Retinal pigment epithelial cell (primary cell): Measurements from ENCODE around the gene LOXL3.

Source experiments
- DNase-seq: peaks from one replicate; pipeline ENCODE4 v3.0.0-alpha.2; 2010; ENCODE audit warnings: low read depth
- H3K4me3 ChIP-seq: 2 replicates; pipeline ENCODE4 v1.5.1; 2011; ENCODE audit warnings: mild to moderate bottlenecking, low read length, control low read depth, moderate library complexity
- CTCF ChIP-seq: conservative IDR thresholded peaks from 2 replicates; pipeline ENCODE4 v1.5.1; 2011; ENCODE audit warnings: low read depth, low read length, control low read depth, inconsistent platforms

The LOXL3 gene

GRCh38 chr2:74482801-74483674 lies 70.7 kb downstream of the LOXL3 start, which contains the start of the genes CCDC142 and TTC31:
CCDC142 (minus strand) TSS chr2:74482998; CDS start chr2:74482837, 161 bp downstream.
TTC31 (plus strand) TSS chr2:74483081; CDS start chr2:74483096, 15 bp downstream.
- TF ChIP-seq CTCF: peak; percentile 93
- DNase-seq: peak; percentile 83
- H3K4me3 ChIP-seq: peak within 1 kb of the TSS; percentile 84
